SU-DHL-6 (cell line): ENCODE data around the gene SART3.

Experiments used
- CTCF ChIP-seq: fragments of 200-600 bp; sonication (generic); IDR thresholded peaks from one replicate; pipeline ENCODE4 v1.5.1; 2017; ENCODE audit warnings: antibody characterized with exemption, mild to moderate bottlenecking, low read length, moderate library complexity; ENCODE audit not compliant: insufficient read depth, poor library complexity, severe bottlenecking
- EZH2phosphoT487 ChIP-seq: fragments of 200-600 bp; sonication (generic), shearing (Covaris generic); conservative IDR thresholded peaks from 2 replicates; pipeline ENCODE4 v1.6.1; 2018; ENCODE audit warnings: mild to moderate bottlenecking, antibody characterized with exemption, low read length, moderate library complexity, mixed read lengths

GRCh38 chr12:108511633-108512540, 49.1 kb downstream of the SART3 start:
- TF ChIP-seq CTCF = peak; percentile 84
- TF ChIP-seq EZH2phosphoT487 = no peak
